Chondrocyte (in vitro differentiated cells): Measurements from ENCODE around the gene AHRR. TPM values are rescaled to one million over a fixed set of nuclear protein-coding genes. Genes with fewer than 3 reads are reported as not detected.

Source experiments
- DNase-seq: peaks from one replicate; pipeline ENCODE4 v3.0.0; 2021; ENCODE audit warnings: mixed read lengths, low spot score
- H3K27ac Mint-ChIP-seq: one replicate; pipeline ENCODE4 v1.8.0; 2021; ENCODE audit warnings: mild to moderate bottlenecking, moderate library complexity, mixed read lengths; ENCODE audit not compliant: unreplicated experiment
- H3K27me3 Mint-ChIP-seq: 2 replicates; pipeline ENCODE4 v1.8.0; 2021; ENCODE audit warnings: low read depth, mixed read lengths
- H3K36me3 Mint-ChIP-seq: 2 replicates; pipeline ENCODE4 v1.8.0; 2021; ENCODE audit warnings: low read depth, mixed read lengths
- H3K4me1 Mint-ChIP-seq: 2 replicates; pipeline ENCODE4 v1.8.0; 2021; ENCODE audit warnings: low read depth, mild to moderate bottlenecking, mixed read lengths
- H3K4me3 Mint-ChIP-seq: one replicate; pipeline ENCODE4 v1.8.0; 2021; ENCODE audit warnings: mild to moderate bottlenecking, moderate library complexity, mixed read lengths; ENCODE audit not compliant: unreplicated experiment
- H3K9me3 Mint-ChIP-seq: 2 replicates; pipeline ENCODE4 v1.8.0; 2021; ENCODE audit warnings: low read depth, mixed read lengths
- total RNA-seq: library from RNA; stranded (reverse); gene quantifications from 3 replicates; pipeline ENCODE4 v1.2.1, GENCODE V29; 2021
- TF ChIP-seq, protein P1 (sequence below): fragments of 200-600 bp; sonication (generic); IDR thresholded peaks from 2 replicates; pipeline ENCODE4 v1.5.0; 2021; ENCODE audit warnings: antibody characterized with exemption, mild to moderate bottlenecking, moderate library complexity

The AHRR gene
- total RNA-seq, 1 donor from 2014 or later, result 17.3 TPM

DNA sequence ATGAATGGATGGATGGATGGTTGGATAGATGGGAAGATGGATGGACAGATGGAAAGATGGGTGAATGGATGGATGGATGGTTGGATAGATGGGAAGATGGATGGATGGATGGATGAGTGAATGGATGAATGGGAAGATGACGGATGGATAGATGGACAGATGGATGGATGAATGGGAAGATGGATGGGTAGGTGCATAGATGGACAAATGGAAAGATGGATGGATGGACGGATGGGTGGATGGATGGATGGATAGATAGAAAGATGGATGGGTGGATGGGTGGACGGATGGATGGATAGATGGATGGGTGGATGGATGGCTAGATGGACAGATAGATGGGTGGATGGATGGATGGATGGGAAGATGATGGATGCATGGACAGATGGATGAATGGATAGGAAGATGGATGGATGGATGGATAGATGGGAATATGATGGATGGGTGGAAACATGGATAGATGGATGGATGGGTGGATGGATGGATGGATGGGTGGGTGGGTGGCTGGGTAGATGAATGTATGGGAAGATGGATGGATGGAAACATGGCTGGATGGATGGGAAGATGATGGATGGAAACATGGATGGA, 105.0 kb downstream of the AHRR start:
- H3K36me3 Mint-ChIP-seq, result peaks cover 6% of the 10 kb centered on the region

DNA sequence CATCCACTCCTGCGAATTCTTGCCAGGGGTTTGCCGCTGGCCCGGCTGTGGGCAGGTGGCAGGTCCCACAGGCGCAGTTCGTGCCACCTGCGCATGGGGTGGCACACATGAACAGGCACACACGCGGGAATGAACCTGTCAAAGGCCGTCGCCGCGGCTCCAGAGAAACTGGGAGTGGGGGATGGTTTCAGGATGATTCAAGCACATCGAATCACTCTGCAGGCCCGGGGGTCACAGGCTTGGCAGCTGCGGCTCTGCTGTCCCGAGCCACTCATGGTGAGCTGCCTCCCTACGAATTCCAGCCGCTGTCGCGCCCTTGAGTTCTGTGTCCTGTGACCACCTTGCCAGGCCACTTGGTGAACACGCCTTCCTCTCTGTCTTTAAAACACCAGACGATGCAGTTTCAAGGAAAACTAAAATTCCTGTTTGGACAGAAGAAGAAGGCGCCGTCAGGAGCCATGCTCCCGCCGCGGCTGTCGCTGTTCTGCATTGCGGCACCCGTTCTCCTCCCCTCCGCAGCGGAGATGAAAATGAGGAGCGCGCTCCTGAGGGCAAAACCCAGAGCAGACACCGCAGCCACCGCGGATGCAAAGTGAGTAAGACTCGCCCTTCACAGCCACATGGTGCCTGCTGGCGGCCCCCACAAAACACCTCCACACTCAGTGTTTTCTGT, 106.0 kb downstream of the AHRR start:
- DNase-seq, result peak; percentile 69
- H3K27me3 Mint-ChIP-seq, result no peaks in the 10 kb centered on the region
- TF ChIP-seq, protein P1, sequence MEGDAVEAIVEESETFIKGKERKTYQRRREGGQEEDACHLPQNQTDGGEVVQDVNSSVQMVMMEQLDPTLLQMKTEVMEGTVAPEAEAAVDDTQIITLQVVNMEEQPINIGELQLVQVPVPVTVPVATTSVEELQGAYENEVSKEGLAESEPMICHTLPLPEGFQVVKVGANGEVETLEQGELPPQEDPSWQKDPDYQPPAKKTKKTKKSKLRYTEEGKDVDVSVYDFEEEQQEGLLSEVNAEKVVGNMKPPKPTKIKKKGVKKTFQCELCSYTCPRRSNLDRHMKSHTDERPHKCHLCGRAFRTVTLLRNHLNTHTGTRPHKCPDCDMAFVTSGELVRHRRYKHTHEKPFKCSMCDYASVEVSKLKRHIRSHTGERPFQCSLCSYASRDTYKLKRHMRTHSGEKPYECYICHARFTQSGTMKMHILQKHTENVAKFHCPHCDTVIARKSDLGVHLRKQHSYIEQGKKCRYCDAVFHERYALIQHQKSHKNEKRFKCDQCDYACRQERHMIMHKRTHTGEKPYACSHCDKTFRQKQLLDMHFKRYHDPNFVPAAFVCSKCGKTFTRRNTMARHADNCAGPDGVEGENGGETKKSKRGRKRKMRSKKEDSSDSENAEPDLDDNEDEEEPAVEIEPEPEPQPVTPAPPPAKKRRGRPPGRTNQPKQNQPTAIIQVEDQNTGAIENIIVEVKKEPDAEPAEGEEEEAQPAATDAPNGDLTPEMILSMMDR, result no peak

More for the DNA sequence above, 105.0 kb downstream of the AHRR start:
- Mint-ChIP-seq H3K4me3 (no peak overlapping the region), H3K4me1 (peaks cover 18% of the 10 kb centered on the region), H3K27me3 (no peaks in the 10 kb centered on the region), H3K27ac (no peak overlapping the region), H3K9me3 (no peaks in the 10 kb centered on the region)
- TF ChIP-seq, protein P1, result no peak
- no peak for DNase-seq

DNA sequence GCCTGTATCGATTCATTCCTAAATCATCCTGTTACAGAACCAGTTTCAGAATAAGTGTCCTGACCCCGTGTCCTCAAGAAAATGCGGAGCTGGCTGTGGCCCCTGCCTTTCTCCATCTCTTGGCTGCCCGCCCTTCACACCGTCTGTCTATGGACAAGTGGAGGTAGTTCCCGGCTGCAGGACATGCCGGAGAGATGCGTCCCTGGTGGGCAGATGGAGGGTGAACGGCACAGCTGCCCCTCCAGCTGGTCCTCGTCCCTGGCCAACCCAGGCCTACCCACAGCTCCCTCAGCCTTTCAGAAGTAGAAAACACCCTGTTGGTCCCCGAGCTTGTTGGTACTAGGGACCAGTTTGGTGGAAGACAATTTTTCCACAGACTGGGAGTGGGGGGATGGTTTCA, 106.7 kb downstream of the AHRR start:
- Mint-ChIP-seq H3K4me1 (peaks cover 20% of the 10 kb centered on the region), H3K27ac (no peak overlapping the region), H3K9me3 (no peaks in the 10 kb centered on the region), H3K36me3 (peaks cover 9% of the 10 kb centered on the region), H3K4me3 (no peak overlapping the region), H3K27me3 (no peaks in the 10 kb centered on the region)
- DNase-seq, result peak; percentile 69
- TF ChIP-seq, protein P1, result no peak

More for the DNA sequence above, 106.0 kb downstream of the AHRR start:
- H3K36me3 Mint-ChIP-seq, result peaks cover 8% of the 10 kb centered on the region
- no peak overlapping the region for H3K27ac Mint-ChIP-seq
- H3K4me3 Mint-ChIP-seq, result no peak overlapping the region
- no peaks in the 10 kb centered on the region for H3K9me3 Mint-ChIP-seq
- H3K4me1 Mint-ChIP-seq, result peaks cover 20% of the 10 kb centered on the region

DNA sequence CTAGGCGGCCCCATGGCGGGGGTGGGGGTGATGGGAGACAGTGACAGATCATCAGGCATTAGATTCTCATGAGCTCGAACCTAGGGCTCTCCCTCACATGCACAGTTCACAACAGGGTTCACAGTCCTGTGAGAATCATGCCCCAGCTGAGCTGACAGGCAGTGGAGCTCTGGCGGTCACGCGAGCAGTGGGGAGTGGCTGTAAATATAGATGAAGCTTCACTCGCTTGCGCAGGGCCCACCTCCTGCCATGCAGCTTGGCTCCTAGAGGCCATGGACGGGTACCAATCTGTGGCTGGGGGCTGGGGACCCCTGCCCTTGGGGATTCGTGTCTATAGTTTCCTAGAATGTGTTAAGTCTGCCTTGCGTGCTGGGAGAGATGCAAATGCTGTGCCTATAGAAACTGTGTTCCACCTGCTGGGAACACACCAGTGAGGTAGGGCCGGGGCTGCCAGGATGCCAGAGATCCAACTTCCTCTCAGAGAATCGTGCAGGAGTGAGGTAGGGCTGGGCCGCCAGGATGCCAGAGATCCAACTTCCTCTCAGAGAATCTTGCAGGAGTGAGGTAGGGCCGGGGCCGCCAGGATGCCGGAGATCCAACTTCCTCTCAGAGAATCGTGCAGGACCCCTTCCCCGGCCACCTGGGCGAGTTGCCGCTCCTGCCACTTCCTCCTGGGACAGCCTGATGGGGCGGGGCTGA, 107.4 kb downstream of the AHRR start:
- peak; percentile 71 for DNase-seq
- TF ChIP-seq, protein P1, result no peak
- peaks cover 9% of the 10 kb centered on the region for H3K36me3 Mint-ChIP-seq
- no peak overlapping the region for H3K27ac Mint-ChIP-seq
- no peaks in the 10 kb centered on the region for H3K9me3 Mint-ChIP-seq
- H3K4me1 Mint-ChIP-seq, result peaks cover 20% of the 10 kb centered on the region
- no peak overlapping the region for H3K4me3 Mint-ChIP-seq
- no peaks in the 10 kb centered on the region for H3K27me3 Mint-ChIP-seq

DNA sequence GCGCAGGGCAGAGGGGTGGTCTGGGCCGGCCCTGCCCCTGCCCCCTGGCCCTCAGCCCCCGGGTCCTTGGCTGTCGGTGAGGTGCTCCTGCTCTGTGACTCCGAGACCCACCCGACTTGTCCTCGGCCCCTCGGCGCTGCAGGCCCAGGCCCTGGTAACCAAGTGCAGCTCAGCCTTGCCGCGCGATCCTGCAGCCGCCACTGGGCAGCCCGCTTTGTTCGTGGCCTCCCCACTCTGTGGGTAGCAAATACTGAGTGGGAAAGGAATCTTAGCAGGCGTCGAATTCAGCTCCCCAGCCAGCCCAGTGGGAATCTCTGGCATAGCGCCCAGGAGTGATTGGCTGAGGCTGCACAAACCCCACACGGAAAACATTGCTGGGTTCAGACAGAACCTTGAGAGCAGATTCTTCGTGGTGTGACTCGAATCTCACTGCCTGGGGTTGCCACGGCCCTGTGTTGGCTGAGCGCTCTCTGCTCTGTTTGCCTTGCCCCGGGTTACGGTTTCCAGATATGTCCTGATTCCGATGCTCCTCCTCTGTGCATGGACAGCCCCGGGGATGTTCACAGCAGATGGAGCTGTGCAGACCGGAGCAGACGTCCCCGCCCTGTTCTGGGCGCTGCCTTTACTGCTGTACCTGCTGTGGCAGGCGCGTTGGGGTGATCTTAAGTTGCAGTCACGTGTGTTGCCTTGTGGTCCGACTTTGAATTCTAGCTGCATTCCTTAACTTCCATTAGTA, 108.1 kb downstream of the AHRR start:
- TF ChIP-seq, protein P1, result no peak
- peaks cover 9% of the 10 kb centered on the region for H3K36me3 Mint-ChIP-seq
- peaks cover 20% of the 10 kb centered on the region for H3K4me1 Mint-ChIP-seq
- H3K9me3 Mint-ChIP-seq, result no peaks in the 10 kb centered on the region
- peak; percentile 93 for DNase-seq
- no peaks in the 10 kb centered on the region for H3K27me3 Mint-ChIP-seq
- peak overlapping the region; percentile 90 for H3K27ac Mint-ChIP-seq
- H3K4me3 Mint-ChIP-seq, result peak overlapping the region; percentile 43
